Ascending aorta (tissue), 2 donors: Measurements from ENCODE around the gene CUTA. TPM values are rescaled to one million over a fixed set of nuclear protein-coding genes. Genes with fewer than 3 reads are reported as not detected.

Experiments used
- DNase-seq, 2 donors: peaks; one replicate each; pipeline ENCODE4 v3.0.0-alpha.2; 2019; ENCODE audit warnings: low spot score in 2 of 2
- H3K27ac ChIP-seq, 2 donors: fragments of 200-600 bp; sonication (generic); one replicate each; pipeline ENCODE4 v1.5.1; 2016 to 2017; ENCODE audit warnings: mild to moderate bottlenecking in 1 of 2
- H3K27me3 ChIP-seq: fragments of 200-600 bp; sonication (generic); one replicate; pipeline ENCODE4 v1.5.1; 2017
- H3K36me3 ChIP-seq, 2 donors: fragments of 200-600 bp; sonication (generic); one replicate each; pipeline ENCODE4 v1.5.1; 2016
- H3K4me1 ChIP-seq, 2 donors: fragments of 200-600 bp; sonication (generic); one replicate each; pipeline ENCODE4 v1.5.1; 2016 to 2017; ENCODE audit warnings: mild to moderate bottlenecking in 1 of 2
- H3K4me3 ChIP-seq, 2 donors: fragments of 200-600 bp; sonication (generic); one replicate each; pipeline ENCODE4 v1.5.1; 2016 to 2017; ENCODE audit warnings: mild to moderate bottlenecking in 1 of 2
- H3K9me3 ChIP-seq, 2 donors: fragments of 200-600 bp; sonication (generic); one replicate each; pipeline ENCODE4 v1.5.1; 2016
- intact Hi-C: fragments of 100-400 bp; cut with DNase I; formaldehyde crosslinking; loops from one replicate; pipeline ENCODE4 v1.15.1; 2023
- total RNA-seq: library from RNA; depleted of rRNA; stranded (reverse); fragments of >200 nt; gene quantifications from one replicate; pipeline ENCODE4 v1.1.0, GENCODE V29; 2016
- TF ChIP-seq, protein P1 (sequence below), 3 experiments: fragments of 200-600 bp in 2 of 3; fragments of 450-650 bp in 1 of 3; sonication (generic) in 2 of 3; IDR thresholded peaks; one replicate each; pipeline ENCODE4 v1.5.1; 2016 to 2019; ENCODE audit warnings: antibody characterized with exemption in 3 of 3, mild to moderate bottlenecking in 1 of 3, moderate library complexity in 1 of 3

The CUTA gene
- total RNA-seq, 1 donor from 2014 or later = 77.2 TPM

DNA sequence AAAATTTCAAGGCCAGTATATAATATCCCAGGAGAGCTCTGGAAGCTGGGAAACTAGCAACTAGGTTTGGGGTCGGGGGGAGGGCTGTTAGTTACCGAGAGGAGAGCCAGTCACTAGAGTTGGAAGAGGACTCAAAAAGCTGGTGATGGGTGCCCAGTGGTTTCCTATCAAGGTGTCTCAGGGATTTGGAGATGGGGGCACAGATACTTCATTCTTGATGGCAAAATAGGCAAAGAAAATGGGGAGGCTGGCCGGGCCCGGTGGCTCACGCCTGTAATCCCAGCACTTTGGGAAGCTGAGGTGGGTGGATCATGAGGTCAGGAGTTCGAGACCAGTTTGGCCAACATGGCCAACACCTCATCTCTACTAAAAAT is 6.3 kb downstream of the CUTA start:
- peak overlapping the region; percentile 96 to 99 for H3K27ac ChIP-seq
- DNase-seq = no peak
- H3K4me1 ChIP-seq = peaks cover 10 to 17% of the 10 kb centered on the region in 2 donors
- TF ChIP-seq, protein P1, sequence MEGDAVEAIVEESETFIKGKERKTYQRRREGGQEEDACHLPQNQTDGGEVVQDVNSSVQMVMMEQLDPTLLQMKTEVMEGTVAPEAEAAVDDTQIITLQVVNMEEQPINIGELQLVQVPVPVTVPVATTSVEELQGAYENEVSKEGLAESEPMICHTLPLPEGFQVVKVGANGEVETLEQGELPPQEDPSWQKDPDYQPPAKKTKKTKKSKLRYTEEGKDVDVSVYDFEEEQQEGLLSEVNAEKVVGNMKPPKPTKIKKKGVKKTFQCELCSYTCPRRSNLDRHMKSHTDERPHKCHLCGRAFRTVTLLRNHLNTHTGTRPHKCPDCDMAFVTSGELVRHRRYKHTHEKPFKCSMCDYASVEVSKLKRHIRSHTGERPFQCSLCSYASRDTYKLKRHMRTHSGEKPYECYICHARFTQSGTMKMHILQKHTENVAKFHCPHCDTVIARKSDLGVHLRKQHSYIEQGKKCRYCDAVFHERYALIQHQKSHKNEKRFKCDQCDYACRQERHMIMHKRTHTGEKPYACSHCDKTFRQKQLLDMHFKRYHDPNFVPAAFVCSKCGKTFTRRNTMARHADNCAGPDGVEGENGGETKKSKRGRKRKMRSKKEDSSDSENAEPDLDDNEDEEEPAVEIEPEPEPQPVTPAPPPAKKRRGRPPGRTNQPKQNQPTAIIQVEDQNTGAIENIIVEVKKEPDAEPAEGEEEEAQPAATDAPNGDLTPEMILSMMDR (IDR thresholded peaks at IDR 0.05) = no peak
- peaks cover 32 to 40% of the 10 kb centered on the region in 2 donors for H3K36me3 ChIP-seq
- no peaks in the 10 kb centered on the region for H3K9me3 ChIP-seq
- intact Hi-C loops = loop anchor here (1.0 to 10.0 kb wide), 7 partner anchors 14 to 1867 kb away; partner anchors contain the start of genes ATP6V1G2, DDX39B, NFKBIL1 and RING1
- no peaks in the 10 kb centered on the region for H3K27me3 ChIP-seq
- peak overlapping the region; percentile 84 to 98 for H3K4me3 ChIP-seq

DNA sequence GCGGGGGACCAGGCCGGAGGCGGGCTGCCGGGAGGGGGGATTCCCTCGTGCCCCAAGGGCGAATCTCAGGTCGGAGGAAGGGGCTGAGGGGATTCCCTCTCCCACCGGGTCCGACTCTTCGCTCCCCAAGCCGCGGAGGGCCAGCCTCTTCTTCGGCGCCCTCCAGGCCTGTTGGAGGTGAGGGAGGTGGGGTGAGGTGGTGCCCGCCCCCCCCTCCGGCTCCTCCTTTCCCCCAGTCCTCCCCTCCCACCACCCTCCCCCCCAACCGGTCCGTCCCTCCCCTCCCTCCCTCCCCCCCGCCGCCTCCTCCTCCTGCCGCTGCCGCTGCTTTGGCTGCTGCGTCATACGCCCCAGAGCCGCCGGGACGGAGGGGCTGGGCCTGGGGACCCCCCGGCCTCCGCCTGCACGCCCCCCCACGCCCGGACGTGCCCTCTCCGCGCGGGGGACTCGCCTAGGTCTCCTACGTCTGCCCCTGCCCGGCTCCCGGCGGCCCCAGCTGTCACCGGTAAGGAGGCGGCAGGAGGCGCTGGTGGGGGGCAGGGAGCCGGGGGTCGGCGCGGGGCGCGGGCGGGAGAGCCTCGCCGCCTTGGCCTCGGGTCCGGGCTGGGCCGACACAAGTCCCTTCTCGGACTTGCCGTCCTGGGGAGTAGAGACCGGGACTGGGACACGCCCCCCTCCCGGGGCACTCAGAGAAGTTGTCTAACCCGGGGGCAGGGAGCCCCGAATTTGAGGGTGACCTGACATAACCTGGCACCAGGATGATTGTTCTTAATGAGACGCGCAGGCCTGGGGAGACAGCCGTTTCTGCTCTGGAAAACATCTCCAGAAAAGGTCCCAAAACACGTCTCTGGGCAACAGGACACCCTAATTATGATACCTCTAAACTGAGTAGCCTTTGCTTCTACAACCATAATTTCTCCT is 6.9 kb downstream of the CUTA start, which contains the start of gene PHF1:
Gene PHF1, plus strand, starts transcription at position 304 of the 921 bp plus-strand sequence. CDS start 1,250 bp downstream, outside the sequence.
- Histone ChIP-seq H3K4me1 (peaks cover 10 to 13% of the 10 kb centered on the region in 2 donors), H3K36me3 (peaks cover 32 to 40% of the 10 kb centered on the region in 2 donors), H3K27me3 (no peaks in the 10 kb centered on the region), H3K9me3 (no peaks in the 10 kb centered on the region), H3K4me3 (peak within 1 kb of the TSS; percentile 84 to 98), H3K27ac (peak within 1 kb of the TSS; percentile 96 to 99)
- TF ChIP-seq, protein P1 (IDR thresholded peaks at IDR 0.05) = no peak
- intact Hi-C loops = loop anchor here (1.0 to 10.0 kb wide), 9 partner anchors 7 to 1866 kb away; partner anchors contain the start of genes ATP6V1G2, CUTA, DDX39B and KIFC1
- no peak for DNase-seq

DNA sequence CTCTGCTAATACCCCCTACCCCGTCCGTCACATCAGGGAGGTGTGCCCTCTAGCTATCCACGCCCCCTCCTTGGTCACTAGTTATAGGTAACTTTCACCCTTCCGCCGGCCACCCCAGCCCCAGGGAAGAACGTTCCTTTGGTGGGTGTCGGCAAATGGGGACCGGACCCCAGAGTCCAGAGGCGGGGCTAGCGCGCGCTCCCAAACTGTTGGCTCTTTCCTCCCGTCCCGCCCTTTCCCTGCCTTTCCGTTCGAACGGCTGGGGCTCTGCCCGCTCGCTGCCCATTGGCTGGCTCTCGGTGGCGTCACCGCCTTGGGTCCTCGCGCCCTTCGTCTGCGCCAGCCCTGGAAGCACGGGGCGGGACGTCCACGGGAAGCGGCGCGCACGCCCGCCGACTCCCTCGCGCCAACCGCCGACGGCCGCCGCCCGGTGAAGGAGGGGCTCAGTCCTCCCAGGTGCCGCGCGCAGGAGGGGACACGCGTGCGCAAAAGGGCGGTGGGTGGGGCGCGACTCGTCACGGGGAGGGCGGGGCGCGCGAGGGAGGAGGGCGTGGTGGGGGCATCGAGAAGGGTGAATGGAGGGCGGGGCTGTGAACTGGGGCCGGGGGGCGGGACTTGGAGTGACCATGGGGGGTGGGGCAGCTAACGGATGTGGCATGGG is 7.7 kb downstream of the CUTA start:
- peaks cover 10% of the 10 kb centered on the region in 2 donors for H3K4me1 ChIP-seq
- intact Hi-C loops = loop anchor here (1.0 to 10.0 kb wide), 8 partner anchors 8 to 1865 kb away; partner anchors contain the start of genes ATP6V1G2, CUTA, DDX39B and KIFC1
- H3K27ac ChIP-seq = peak overlapping the region; percentile 96 to 99
- peak overlapping the region; percentile 84 to 98 for H3K4me3 ChIP-seq
- TF ChIP-seq, protein P1 (IDR thresholded peaks at IDR 0.05) = no peak
- DNase-seq = peak; percentile 89 to 98
- H3K9me3 ChIP-seq = no peaks in the 10 kb centered on the region
- H3K36me3 ChIP-seq = peaks cover 25 to 32% of the 10 kb centered on the region in 2 donors
- H3K27me3 ChIP-seq = no peaks in the 10 kb centered on the region

DNA sequence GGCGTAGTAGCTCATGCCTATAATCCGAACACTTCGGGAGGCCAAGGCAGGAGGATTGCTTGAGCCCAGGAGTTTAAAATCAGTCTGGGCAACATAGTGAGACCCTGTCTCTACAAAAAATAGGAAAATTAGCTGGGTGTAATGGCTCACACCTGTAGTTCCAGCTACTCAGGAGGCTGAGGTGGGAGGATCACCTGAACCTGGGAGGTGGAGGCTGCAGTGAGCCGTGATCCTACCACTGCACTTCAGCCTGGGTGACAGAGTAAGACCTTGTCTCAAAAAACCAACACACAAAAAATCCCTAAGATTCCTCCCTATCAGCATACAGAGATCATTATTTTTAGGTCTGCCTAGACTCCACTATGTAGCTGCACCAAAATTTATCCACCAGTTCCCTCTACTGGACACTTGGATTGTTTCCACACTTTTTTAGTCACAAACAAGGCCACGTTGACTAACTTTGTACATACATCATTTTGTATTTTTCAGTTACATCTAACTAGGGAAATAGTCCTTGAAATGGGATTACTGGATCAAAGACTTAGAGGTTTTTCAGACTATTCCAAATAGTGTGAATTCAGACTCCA is 10.7 kb downstream of the CUTA start:
- Histone ChIP-seq H3K36me3 (peaks cover 0 to 2% of the 10 kb centered on the region in 2 donors), H3K27ac (no peak overlapping the region), H3K4me1 (peaks cover 6% of the 10 kb centered on the region in 2 donors), H3K27me3 (no peaks in the 10 kb centered on the region), H3K9me3 (no peaks in the 10 kb centered on the region), H3K4me3 (no peak overlapping the region)
- TF ChIP-seq, protein P1 (IDR thresholded peaks at IDR 0.05) = no peak
- intact Hi-C loops = no loop called here
- no peak for DNase-seq

DNA sequence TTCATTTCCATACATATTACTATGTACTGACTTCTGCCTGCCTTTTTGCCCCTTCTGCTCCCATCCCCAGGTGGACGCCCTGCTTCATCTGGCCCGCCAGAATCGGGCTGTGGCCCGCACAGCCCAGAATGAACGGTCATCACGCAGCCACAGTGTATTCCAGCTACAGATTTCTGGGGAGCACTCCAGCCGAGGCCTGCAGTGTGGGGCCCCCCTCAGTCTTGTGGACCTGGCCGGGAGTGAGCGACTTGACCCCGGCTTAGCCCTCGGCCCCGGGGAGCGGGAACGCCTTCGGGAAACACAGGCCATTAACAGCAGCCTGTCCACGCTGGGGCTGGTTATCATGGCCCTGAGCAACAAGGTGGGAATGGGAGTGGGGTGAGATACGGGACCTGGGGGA is 11.8 kb downstream of the CUTA start:
- no peaks in the 10 kb centered on the region for H3K9me3 ChIP-seq
- H3K27ac ChIP-seq = no peak overlapping the region
- no peaks in the 10 kb centered on the region for H3K4me1 ChIP-seq
- H3K4me3 ChIP-seq = no peak overlapping the region
- no peak for DNase-seq
- TF ChIP-seq, protein P1 (IDR thresholded peaks at IDR 0.05) = no peak
- intact Hi-C loops = no loop called here
- no peaks in the 10 kb centered on the region for H3K27me3 ChIP-seq
- H3K36me3 ChIP-seq = no peaks in the 10 kb centered on the region
